Measurements from ENCODE around the gene ZBTB46.

DNA sequence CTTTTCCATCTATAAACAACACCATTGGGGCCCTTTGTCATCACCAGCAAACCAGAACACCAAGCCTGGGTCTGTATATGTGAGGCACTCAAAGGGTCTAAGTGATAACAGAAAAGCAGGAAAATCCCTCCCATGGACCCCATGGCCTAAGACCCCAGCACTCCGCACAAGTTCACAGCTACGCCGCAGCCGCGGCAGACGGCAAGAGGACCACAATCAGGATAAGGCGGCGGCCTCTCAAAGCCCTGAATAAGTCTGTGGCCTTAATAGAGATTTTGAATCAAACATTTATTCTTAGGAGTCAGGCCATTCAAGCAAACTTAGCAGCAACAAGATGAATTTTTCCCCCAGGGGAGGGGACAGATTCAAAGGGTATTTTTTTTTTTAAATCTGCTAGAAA, 2.9 kb downstream of the ZBTB46 start:
- TF ChIP-seq POLR2AphosphoS5 (IDR thresholded peaks at IDR 0.05; ENCODE audit: low read depth, low read length): no peak
- TF ChIP-seq, protein P1, sequence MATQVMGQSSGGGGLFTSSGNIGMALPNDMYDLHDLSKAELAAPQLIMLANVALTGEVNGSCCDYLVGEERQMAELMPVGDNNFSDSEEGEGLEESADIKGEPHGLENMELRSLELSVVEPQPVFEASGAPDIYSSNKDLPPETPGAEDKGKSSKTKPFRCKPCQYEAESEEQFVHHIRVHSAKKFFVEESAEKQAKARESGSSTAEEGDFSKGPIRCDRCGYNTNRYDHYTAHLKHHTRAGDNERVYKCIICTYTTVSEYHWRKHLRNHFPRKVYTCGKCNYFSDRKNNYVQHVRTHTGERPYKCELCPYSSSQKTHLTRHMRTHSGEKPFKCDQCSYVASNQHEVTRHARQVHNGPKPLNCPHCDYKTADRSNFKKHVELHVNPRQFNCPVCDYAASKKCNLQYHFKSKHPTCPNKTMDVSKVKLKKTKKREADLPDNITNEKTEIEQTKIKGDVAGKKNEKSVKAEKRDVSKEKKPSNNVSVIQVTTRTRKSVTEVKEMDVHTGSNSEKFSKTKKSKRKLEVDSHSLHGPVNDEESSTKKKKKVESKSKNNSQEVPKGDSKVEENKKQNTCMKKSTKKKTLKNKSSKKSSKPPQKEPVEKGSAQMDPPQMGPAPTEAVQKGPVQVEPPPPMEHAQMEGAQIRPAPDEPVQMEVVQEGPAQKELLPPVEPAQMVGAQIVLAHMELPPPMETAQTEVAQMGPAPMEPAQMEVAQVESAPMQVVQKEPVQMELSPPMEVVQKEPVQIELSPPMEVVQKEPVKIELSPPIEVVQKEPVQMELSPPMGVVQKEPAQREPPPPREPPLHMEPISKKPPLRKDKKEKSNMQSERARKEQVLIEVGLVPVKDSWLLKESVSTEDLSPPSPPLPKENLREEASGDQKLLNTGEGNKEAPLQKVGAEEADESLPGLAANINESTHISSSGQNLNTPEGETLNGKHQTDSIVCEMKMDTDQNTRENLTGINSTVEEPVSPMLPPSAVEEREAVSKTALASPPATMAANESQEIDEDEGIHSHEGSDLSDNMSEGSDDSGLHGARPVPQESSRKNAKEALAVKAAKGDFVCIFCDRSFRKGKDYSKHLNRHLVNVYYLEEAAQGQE (IDR thresholded peaks at IDR 0.05; ENCODE audit: insufficient read depth in 1 of 2, low read depth in 2 of 2, low read length in 2 of 2): no peak
